Measurements from ENCODE around the gene CTDSPL. TPM values are rescaled to one million over a fixed set of nuclear protein-coding genes. Genes with fewer than 3 reads are reported as not detected.

The CTDSPL gene
- total and polyA plus RNA-seq, 2 of the 13 experiments (the other 11 are each of a cell fraction or from before 2014, with no cell fraction given): 26.1 to 142 TPM

DNA sequence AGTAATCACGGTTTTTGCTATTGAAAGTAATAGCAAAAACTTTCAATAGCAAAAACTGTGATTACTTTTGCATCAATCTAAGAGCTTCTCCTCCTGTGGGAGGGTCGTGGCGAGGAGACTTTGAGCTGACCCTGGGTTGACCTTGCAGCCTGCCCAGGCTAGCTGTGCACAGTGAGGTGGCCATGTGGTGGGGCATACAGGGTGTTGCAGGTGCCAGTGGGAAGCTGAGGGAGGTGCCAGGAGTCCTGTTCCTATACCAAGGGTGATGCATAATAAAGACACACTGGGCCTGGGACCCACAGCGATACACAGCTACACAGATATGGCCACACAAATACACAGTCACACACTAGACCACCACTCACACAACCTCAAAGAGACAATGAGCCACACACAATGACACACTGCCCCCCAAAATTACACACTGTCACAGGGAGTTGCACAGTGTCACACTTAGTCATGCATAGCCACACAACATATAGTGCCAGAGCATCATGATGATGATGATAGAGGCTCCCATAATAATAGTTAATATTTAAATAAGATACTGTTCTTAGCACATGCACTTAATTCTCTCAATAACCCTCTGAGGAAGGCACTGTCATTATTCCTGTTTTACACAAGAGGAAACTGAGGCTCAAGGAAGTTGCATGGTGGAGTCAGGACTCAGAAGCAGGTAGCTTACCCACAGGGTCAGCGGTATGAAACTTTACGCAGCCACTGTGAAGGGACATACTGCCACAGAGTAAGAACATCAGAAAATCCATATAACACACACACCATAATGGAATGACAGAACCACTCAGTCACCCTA lies 161.4 kb downstream of the CTDSPL start:
- ATAC-seq (no peak), DNase-seq (ENCODE audit: low spot score) (no peak), FAIRE-seq (no peak)
- Histone ChIP-seq H2AFZ (ENCODE audit: low read length) (no peak overlapping the region), H3K4me1 (ENCODE audit: insufficient read depth, low read length) (peaks cover 66% of the 10 kb centered on the region), H4K20me1 (ENCODE audit: insufficient read depth, low read length) (no peaks in the 10 kb centered on the region), H3K4me3 (replicated peaks in 1 of 3; ENCODE audit: insufficient read depth in 1 of 3, low read depth in 2 of 3, low read length in 3 of 3) (peak overlapping the region; percentile 56 to 80 (median 79); a peak in 5 of 6 replicates), H3K4me2 (ENCODE audit: low read depth, low read length) (peak overlapping the region; percentile 77), H3K36me3 (replicated peaks in 1 of 2; ENCODE audit: control insufficient read depth in 1 of 2, insufficient read depth in 2 of 2, low read length in 2 of 2) (peaks cover 0 to 1% of the 10 kb centered on the region in 2 experiments; a peak in 1 of 5 replicates), H3K9me3 (ENCODE audit: low read length) (no peaks in the 10 kb centered on the region), H3K27me3 (ENCODE audit: control insufficient read depth in 1 of 2, insufficient read depth in 2 of 2, low read length in 2 of 2) (no peaks in the 10 kb centered on the region), H3K9ac (ENCODE audit: insufficient read depth, low read depth, low read length) (peak overlapping the region; percentile 65; the same call in 1 of the 2 replicates), H3K27ac (ENCODE audit: extremely low read length, insufficient read depth, low read length) (no peak overlapping the region), H3K79me2 (ENCODE audit: insufficient read depth, low read length) (no peaks in the 10 kb centered on the region)
- POLR2A ChIA-PET: interaction anchor here (0.9 kb wide), 1 partner anchor 18 kb away, joined by 3 read pairs; no protein-coding TSS in a partner anchor
- no peak for TF ChIP-seq SATB2 (CRISPR knock-in tag; IDR thresholded peaks at IDR 0.05)
- TF ChIP-seq HNF4A (CRISPR knock-in tag; IDR thresholded peaks at IDR 0.05): peak; percentile 32
- TF ChIP-seq, protein P1, sequence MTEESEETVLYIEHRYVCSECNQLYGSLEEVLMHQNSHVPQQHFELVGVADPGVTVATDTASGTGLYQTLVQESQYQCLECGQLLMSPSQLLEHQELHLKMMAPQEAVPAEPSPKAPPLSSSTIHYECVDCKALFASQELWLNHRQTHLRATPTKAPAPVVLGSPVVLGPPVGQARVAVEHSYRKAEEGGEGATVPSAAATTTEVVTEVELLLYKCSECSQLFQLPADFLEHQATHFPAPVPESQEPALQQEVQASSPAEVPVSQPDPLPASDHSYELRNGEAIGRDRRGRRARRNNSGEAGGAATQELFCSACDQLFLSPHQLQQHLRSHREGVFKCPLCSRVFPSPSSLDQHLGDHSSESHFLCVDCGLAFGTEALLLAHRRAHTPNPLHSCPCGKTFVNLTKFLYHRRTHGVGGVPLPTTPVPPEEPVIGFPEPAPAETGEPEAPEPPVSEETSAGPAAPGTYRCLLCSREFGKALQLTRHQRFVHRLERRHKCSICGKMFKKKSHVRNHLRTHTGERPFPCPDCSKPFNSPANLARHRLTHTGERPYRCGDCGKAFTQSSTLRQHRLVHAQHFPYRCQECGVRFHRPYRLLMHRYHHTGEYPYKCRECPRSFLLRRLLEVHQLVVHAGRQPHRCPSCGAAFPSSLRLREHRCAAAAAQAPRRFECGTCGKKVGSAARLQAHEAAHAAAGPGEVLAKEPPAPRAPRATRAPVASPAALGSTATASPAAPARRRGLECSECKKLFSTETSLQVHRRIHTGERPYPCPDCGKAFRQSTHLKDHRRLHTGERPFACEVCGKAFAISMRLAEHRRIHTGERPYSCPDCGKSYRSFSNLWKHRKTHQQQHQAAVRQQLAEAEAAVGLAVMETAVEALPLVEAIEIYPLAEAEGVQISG (CRISPR knock-in tag; IDR thresholded peaks at IDR 0.05): no peak
- 0 out of 2 replicates have a peak, but pooled peaks have one; percentile 37 for TF ChIP-seq HIC2 (CRISPR knock-in tag; IDR thresholded peaks at IDR 0.05; ENCODE audit: low read depth)
- TF ChIP-seq CREB1 (IDR thresholded peaks at IDR 0.05): 0 out of 2 replicates have a peak, but pooled peaks have one; percentile 27
- no peak for TF ChIP-seq CREB1 (CRISPR knock-in tag; IDR thresholded peaks at IDR 0.05)
- 37% methylated on average over 5 of the region's 6 CpGs for WGBS (ENCODE audit: low lambda C conversion rate)
- intact Hi-C loops (cut with micrococcal nuclease; ENCODE audit: unreplicated experiment) (no loop called here), in situ Hi-C loops (cut with HindIII; ENCODE audit: extremely low pct_ligation_motif_present, low pct_unique_long_range_greater_than_20kb) (no loop called here)
- TSS peak; percentile 58 for BruUV-seq (replicated peaks)
- CTCF ChIA-PET (ENCODE audit: low intra/inter-chr PET ratio, low total read pairs): no interaction called here

Measured in HepG2 (cell line).